ENCODE data around the gene WFDC5. TPM values are rescaled to one million over a fixed set of nuclear protein-coding genes. Genes with fewer than 3 reads are reported as not detected.
"Not testable (repeated sequence)": the region's sequence is repeated elsewhere in the genome, so short reads cannot be mapped to it uniquely, and the experiment has no call there.

WFDC5 gene
- not detected for total RNA-seq (ENCODE audit: unreplicated experiment)
- long read RNA-seq: 0 reads

DNA sequence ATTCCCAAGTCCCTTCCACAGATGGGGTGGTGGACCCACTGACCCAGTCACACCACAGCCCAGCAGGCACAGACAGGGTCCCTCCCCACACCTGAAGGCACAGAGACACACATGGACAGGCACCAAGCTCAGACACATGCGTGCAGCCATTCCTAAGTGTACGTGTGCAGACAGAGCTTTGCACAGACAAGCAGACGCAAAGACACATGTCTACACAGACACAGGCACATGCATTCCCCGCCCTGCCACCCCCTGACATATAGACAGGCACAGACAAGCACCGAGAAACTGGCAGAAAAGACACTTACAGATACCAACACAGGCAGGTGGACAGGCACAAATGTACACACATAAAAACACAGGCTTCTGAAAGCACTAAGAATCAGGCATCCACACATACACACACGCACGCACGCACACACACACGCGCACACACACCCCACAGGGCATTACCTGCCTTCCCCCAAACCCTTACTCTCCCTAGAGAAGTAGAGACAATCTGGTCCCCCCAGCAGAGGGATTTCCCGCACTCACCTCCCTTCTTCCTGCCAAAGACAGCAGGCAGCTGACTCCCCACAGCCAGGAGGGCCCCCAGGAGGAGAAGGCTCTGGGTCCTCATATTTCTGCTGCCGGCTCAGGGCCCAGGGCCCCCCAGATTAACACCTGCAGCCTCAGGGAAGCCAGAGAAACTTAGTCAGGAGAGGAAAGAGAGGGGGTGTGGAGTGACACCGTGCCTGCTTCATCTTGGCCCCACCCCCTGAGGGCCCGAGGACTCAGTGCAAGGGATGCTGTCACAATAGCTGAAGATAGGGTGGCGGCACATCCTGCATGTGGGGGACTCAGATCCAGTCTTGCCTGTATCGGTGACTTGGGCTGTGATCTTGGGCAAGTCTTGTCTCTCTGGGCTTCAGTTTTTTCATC is at the start of gene WFDC5:
Gene WFDC5, minus strand, starts transcription at position 710 of the 921 bp plus-strand sequence. Its CDS starts 91 bp downstream, at position 619.
- H3K27me3 Mint-ChIP-seq (ENCODE audit: unreplicated experiment): peaks cover 8% of the 10 kb centered on the region
- H3K9me3 Mint-ChIP-seq (ENCODE audit: unreplicated experiment): no peaks in the 10 kb centered on the region
- H3K36me3 Mint-ChIP-seq (ENCODE audit: low read depth, unreplicated experiment): no peaks in the 10 kb centered on the region
- H3K4me3 Mint-ChIP-seq (ENCODE audit: unreplicated experiment): no peak within 1 kb of the TSS
- H3K27ac Mint-ChIP-seq (ENCODE audit: unreplicated experiment): peak within 1 kb of the TSS; percentile 27
- no peak for DNase-seq (ENCODE audit: low spot score)
- TF ChIP-seq, protein P1, sequence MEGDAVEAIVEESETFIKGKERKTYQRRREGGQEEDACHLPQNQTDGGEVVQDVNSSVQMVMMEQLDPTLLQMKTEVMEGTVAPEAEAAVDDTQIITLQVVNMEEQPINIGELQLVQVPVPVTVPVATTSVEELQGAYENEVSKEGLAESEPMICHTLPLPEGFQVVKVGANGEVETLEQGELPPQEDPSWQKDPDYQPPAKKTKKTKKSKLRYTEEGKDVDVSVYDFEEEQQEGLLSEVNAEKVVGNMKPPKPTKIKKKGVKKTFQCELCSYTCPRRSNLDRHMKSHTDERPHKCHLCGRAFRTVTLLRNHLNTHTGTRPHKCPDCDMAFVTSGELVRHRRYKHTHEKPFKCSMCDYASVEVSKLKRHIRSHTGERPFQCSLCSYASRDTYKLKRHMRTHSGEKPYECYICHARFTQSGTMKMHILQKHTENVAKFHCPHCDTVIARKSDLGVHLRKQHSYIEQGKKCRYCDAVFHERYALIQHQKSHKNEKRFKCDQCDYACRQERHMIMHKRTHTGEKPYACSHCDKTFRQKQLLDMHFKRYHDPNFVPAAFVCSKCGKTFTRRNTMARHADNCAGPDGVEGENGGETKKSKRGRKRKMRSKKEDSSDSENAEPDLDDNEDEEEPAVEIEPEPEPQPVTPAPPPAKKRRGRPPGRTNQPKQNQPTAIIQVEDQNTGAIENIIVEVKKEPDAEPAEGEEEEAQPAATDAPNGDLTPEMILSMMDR (IDR thresholded peaks at IDR 0.05; ENCODE audit: unreplicated experiment): no peak
- H3K4me1 Mint-ChIP-seq (ENCODE audit: unreplicated experiment): peaks cover 2% of the 10 kb centered on the region

GRCh38 chr20:45163083-45163803 is 48.3 kb upstream of the WFDC5 start:
- DNase-seq (ENCODE audit: low spot score): no peak

DNA sequence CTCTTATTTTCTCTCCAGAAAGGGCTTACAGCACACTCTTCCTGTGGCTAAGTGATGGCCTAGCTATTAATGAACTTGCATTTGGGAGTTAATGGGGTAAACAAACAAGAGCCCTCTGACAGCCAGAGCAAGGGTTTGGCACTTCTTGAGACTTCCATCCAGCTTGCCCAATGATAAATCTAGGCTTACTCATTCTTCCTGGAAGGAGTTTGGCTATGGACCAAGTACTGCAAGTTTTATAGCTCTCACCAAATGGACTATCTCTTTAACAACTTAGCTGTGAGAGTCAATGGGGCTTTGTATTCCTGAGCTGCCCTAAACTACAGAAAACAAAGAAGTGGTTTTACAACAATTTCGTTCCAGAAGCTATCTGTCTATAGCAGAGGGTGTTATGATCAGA is 43.0 kb upstream of the WFDC5 start:
- Mint-ChIP-seq H3K9me3 (ENCODE audit: unreplicated experiment) (no peaks in the 10 kb centered on the region), H3K27ac (ENCODE audit: unreplicated experiment) (no peak overlapping the region), H3K4me1 (ENCODE audit: unreplicated experiment) (no peaks in the 10 kb centered on the region), H3K4me3 (ENCODE audit: unreplicated experiment) (no peak overlapping the region), H3K36me3 (ENCODE audit: low read depth, unreplicated experiment) (peaks cover 4% of the 10 kb centered on the region), H3K27me3 (ENCODE audit: unreplicated experiment) (peaks cover 1% of the 10 kb centered on the region)
- TF ChIP-seq, protein P1 (IDR thresholded peaks at IDR 0.05; ENCODE audit: unreplicated experiment): no peak
- no peak for DNase-seq (ENCODE audit: low spot score)

More at GRCh38 chr20:45163083-45163803, 48.3 kb upstream of the WFDC5 start:
- TF ChIP-seq, protein P1 (IDR thresholded peaks at IDR 0.05; ENCODE audit: unreplicated experiment): no peak
- Mint-ChIP-seq H3K4me3 (ENCODE audit: unreplicated experiment) (no peak overlapping the region), H3K27ac (ENCODE audit: unreplicated experiment) (no peak overlapping the region), H3K27me3 (ENCODE audit: unreplicated experiment) (no peaks in the 10 kb centered on the region), H3K4me1 (ENCODE audit: unreplicated experiment) (no peaks in the 10 kb centered on the region), H3K9me3 (ENCODE audit: unreplicated experiment) (peaks cover 4% of the 10 kb centered on the region), H3K36me3 (ENCODE audit: low read depth, unreplicated experiment) (no peaks in the 10 kb centered on the region)

GRCh38 chr20:45156713-45157112 is 41.7 kb upstream of the WFDC5 start:
- Mint-ChIP-seq H3K27me3 (ENCODE audit: unreplicated experiment) (peaks cover 1% of the 10 kb centered on the region), H3K4me3 (ENCODE audit: unreplicated experiment) (no peak overlapping the region), H3K9me3 (ENCODE audit: unreplicated experiment) (no peaks in the 10 kb centered on the region), H3K36me3 (ENCODE audit: low read depth, unreplicated experiment) (peaks cover 4% of the 10 kb centered on the region), H3K27ac (ENCODE audit: unreplicated experiment) (no peak overlapping the region), H3K4me1 (ENCODE audit: unreplicated experiment) (no peaks in the 10 kb centered on the region)
- DNase-seq (ENCODE audit: low spot score): no peak
- TF ChIP-seq, protein P1 (IDR thresholded peaks at IDR 0.05; ENCODE audit: unreplicated experiment): no peak

GRCh38 chr20:45154794-45155193 is 39.8 kb upstream of the WFDC5 start:
- DNase-seq (ENCODE audit: low spot score); H3K4me1 Mint-ChIP-seq (ENCODE audit: unreplicated experiment); H3K4me3 Mint-ChIP-seq (ENCODE audit: unreplicated experiment): not testable (repeated sequence)

More at GRCh38 chr20:45154794-45155193, 39.8 kb upstream of the WFDC5 start:
- H3K9me3 Mint-ChIP-seq (ENCODE audit: unreplicated experiment); H3K27me3 Mint-ChIP-seq (ENCODE audit: unreplicated experiment); H3K36me3 Mint-ChIP-seq (ENCODE audit: low read depth, unreplicated experiment); H3K27ac Mint-ChIP-seq (ENCODE audit: unreplicated experiment): not testable (repeated sequence)
